HUES6 (cell line): ENCODE data around the gene ITPR3.

ENCODE experiments used
- H3K27ac ChIP-seq: 2 replicates; pipeline ENCODE4 v1.7.0; 2013; ENCODE audit warnings: low read depth, mild to moderate bottlenecking, low read length, inconsistent platforms
- H3K27me3 ChIP-seq: 2 replicates; pipeline ENCODE4 v1.6.1; 2013; ENCODE audit warnings: low read length; ENCODE audit not compliant: control insufficient read depth, insufficient read depth
- H3K36me3 ChIP-seq: 2 replicates; pipeline ENCODE4 v1.6.1; 2013; ENCODE audit warnings: low read length; ENCODE audit not compliant: control insufficient read depth, insufficient read depth
- H3K4me1 ChIP-seq: 2 replicates; pipeline ENCODE4 v1.6.1; 2013; ENCODE audit warnings: low read length; ENCODE audit not compliant: control insufficient read depth, insufficient read depth
- H3K4me3 ChIP-seq: 2 replicates; pipeline ENCODE4 v1.5.1; 2013; ENCODE audit warnings: low read depth, low read length
- H3K9ac ChIP-seq: one replicate; pipeline ENCODE4 v1.6.1; 2013; ENCODE audit warnings: mild to moderate bottlenecking, low read length
- H3K9me3 ChIP-seq: 2 replicates; pipeline ENCODE4 v1.6.1; 2013; ENCODE audit warnings: low read depth, low read length; ENCODE audit not compliant: control insufficient read depth, insufficient read depth

Gene ITPR3

DNA sequence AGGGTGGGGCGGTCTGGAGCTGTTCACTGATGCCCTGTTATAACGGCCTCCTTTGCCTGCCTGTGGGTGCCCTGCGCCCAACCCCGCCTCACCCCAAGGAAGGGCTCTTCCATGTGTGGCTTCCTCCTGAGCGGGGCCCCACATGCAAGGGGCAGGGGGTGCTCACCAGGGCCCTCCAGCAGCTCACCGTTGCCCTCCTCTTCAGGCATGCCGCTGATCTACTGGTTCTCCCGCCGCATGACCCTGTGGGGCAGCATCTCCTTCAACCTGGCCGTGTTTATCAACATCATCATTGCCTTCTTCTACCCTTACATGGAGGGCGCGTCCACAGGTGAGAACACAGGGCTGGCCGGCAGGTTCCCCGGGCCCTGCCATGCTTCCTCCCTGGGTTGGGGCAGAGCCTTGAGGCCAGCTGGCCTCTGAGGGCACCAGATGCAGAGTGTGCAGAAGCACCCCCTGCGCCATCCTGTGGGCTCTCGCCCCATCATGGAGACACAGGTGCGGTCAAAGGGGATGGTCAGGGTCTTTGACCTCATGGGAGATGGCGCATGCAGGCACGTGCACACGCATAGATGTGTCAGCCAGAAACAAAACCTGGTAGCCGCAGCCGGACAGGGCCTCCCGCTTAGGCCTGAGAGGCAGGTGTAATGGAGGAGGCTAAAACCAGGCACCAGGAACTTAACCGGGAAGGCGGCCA lies 67.5 kb downstream of the ITPR3 start:
- Histone ChIP-seq H3K4me1 (peaks cover 16% of the 10 kb centered on the region; the same call in 1 of the 2 replicates), H3K27me3 (no peaks in the 10 kb centered on the region), H3K27ac (no peak overlapping the region), H3K9ac (no peak overlapping the region), H3K4me3 (no peak overlapping the region), H3K36me3 (peaks cover 98% of the 10 kb centered on the region), H3K9me3 (no peaks in the 10 kb centered on the region)

DNA sequence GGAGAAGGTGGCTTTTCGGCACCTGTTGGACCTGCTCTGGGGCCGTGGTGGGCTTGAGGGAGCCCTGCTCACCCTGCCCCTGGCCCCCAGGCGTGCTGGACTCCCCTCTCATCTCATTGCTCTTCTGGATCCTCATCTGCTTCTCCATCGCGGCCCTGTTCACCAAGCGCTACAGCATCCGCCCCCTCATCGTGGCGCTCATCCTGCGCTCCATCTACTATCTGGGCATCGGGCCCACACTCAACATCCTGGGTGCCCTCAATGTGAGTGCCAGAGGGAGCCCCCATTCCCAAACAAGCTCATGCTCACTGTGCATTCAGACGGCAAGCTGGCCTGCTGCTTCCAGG lies 68.0 kb downstream of the ITPR3 start:
- Histone ChIP-seq H3K36me3 (peaks cover 98% of the 10 kb centered on the region), H3K4me1 (peaks cover 16% of the 10 kb centered on the region; the same call in 1 of the 2 replicates), H3K27ac (no peak overlapping the region), H3K4me3 (no peak overlapping the region), H3K9me3 (no peaks in the 10 kb centered on the region), H3K9ac (no peak overlapping the region), H3K27me3 (no peaks in the 10 kb centered on the region)

DNA sequence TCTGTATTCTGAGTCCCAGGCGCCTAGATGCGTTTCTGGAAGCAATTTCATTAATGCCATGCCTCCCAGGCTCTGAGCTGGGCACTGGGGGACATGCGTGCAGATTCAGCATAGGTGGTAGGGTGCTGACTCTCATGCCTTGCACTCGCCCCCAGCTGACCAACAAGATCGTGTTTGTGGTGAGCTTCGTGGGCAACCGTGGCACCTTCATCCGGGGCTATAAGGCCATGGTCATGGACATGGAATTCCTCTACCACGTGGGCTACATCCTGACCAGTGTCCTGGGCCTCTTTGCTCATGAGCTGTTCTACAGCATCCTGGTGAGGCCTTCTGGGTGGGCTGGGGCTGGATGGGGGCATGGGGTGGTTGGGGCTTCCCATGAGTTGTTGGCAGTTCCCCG lies 68.8 kb downstream of the ITPR3 start:
- no peaks in the 10 kb centered on the region for H3K9me3 ChIP-seq
- H3K27ac ChIP-seq, result no peak overlapping the region
- no peaks in the 10 kb centered on the region for H3K27me3 ChIP-seq
- H3K4me1 ChIP-seq, result peaks cover 16% of the 10 kb centered on the region; the same call in 1 of the 2 replicates
- peaks cover 98% of the 10 kb centered on the region for H3K36me3 ChIP-seq
- H3K9ac ChIP-seq, result no peak overlapping the region
- no peak overlapping the region for H3K4me3 ChIP-seq

DNA sequence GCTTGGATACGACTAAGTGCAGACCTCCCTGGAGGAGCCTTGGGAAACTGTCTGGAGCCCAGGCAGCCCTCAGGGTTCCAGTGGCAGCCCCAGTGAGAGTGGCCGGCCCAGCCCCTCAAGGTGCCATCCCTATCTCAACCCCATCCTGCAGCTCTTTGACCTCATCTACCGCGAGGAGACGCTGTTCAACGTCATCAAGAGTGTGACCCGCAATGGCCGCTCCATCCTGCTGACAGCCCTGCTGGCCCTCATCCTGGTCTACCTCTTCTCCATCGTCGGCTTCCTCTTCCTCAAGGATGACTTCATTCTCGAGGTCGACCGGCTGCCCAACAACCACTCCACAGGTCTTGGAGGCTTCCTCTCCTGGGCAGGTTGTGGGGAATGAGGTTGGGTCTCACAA lies 69.6 kb downstream of the ITPR3 start:
- H3K4me3 ChIP-seq, result no peak overlapping the region
- peaks cover 98% of the 10 kb centered on the region for H3K36me3 ChIP-seq
- no peaks in the 10 kb centered on the region for H3K27me3 ChIP-seq
- H3K4me1 ChIP-seq, result peaks cover 16% of the 10 kb centered on the region; the same call in 1 of the 2 replicates
- H3K9ac ChIP-seq, result no peak overlapping the region
- no peaks in the 10 kb centered on the region for H3K9me3 ChIP-seq
- H3K27ac ChIP-seq, result no peak overlapping the region

DNA sequence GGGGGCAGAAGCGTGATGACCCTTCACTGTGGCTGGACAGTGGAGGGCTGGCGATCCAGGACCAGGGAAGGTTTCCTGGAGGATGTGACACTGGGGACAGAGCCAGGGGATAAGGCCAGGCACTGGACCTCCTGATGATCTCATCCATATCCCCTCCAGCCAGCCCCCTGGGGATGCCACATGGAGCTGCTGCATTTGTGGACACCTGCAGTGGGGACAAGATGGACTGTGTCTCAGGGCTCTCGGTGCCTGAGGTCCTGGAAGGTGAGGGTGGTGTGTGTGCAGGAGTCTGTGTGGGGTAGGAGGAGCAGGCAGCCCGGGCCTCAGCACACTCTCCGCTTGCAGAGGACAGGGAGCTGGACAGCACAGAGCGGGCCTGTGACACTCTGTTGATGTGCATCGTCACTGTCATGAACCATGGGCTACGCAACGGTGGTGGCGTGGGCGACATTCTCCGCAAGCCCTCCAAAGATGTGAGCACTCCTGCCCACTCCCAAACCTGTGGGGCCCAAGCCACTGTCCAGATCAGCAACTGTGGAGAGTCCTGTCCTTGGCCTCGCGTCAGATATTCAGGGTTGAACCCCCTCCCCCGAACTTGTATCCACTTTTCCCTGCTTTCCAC lies 70.4 kb downstream of the ITPR3 start:
- Histone ChIP-seq H3K9me3 (no peaks in the 10 kb centered on the region), H3K4me3 (no peak overlapping the region), H3K4me1 (peaks cover 16% of the 10 kb centered on the region; the same call in 1 of the 2 replicates), H3K9ac (no peak overlapping the region), H3K36me3 (peaks cover 98% of the 10 kb centered on the region), H3K27ac (no peak overlapping the region), H3K27me3 (no peaks in the 10 kb centered on the region)

DNA sequence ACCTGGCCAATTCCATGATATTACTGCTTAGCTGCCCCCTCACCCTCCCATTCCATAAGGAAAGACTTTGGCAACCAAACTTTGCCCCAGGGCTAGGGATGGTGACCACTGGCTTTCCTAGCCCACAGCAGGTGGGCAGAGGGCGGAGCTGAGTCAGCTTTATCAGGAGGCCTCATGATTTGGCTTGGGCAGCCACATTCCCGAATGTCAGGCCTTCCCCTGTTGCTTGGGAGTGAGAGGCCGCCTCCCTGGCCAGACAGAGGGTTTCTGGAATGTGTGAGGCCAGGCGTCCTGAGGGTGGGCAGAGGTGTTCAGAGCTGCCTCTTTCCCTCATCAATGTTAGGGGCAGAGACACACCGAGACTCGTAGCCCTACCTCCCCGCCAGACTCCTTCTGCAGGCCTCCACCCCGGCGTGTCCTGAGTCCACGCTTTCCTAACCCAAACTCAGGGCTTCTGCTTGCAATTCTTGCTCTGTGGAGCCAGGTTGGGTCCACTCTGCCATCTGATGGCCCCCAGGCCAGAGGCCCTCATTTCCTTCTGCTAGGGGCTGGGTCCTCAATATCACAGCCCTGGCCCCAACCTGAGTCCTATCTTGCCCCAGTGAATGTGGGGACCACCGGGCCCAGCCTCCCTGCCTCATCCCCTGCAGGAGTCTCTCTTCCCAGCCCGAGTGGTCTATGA lies 71.1 kb downstream of the ITPR3 start:
- no peaks in the 10 kb centered on the region for H3K27me3 ChIP-seq
- H3K9ac ChIP-seq, result no peak overlapping the region
- no peak overlapping the region for H3K27ac ChIP-seq
- H3K4me1 ChIP-seq, result peaks cover 21% of the 10 kb centered on the region; the same call in 1 of the 2 replicates
- no peaks in the 10 kb centered on the region for H3K9me3 ChIP-seq
- H3K4me3 ChIP-seq, result no peak overlapping the region
- peaks cover 97% of the 10 kb centered on the region for H3K36me3 ChIP-seq

DNA sequence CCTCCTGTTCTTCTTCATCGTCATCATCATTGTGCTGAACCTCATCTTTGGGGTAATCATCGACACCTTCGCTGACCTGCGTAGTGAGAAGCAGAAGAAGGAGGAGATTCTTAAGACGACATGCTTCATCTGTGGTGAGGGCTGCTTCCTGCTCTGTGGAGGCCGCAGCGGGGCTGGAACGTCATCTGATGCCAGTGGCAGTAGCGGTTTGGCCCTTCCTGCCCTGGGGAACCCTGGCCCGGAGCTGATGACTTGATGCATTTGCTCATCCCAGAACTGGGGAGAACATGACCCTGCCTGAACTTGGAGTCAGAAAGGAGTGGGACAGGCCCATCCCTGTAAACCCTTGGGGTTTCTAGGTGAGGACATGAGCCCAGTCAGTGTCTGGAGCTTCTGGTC lies 71.6 kb downstream of the ITPR3 start:
- Histone ChIP-seq H3K9me3 (no peaks in the 10 kb centered on the region), H3K4me3 (no peak overlapping the region), H3K36me3 (peaks cover 97% of the 10 kb centered on the region), H3K27ac (no peak overlapping the region), H3K4me1 (peaks cover 27% of the 10 kb centered on the region; the same call in 1 of the 2 replicates), H3K9ac (no peak overlapping the region), H3K27me3 (no peaks in the 10 kb centered on the region)

DNA sequence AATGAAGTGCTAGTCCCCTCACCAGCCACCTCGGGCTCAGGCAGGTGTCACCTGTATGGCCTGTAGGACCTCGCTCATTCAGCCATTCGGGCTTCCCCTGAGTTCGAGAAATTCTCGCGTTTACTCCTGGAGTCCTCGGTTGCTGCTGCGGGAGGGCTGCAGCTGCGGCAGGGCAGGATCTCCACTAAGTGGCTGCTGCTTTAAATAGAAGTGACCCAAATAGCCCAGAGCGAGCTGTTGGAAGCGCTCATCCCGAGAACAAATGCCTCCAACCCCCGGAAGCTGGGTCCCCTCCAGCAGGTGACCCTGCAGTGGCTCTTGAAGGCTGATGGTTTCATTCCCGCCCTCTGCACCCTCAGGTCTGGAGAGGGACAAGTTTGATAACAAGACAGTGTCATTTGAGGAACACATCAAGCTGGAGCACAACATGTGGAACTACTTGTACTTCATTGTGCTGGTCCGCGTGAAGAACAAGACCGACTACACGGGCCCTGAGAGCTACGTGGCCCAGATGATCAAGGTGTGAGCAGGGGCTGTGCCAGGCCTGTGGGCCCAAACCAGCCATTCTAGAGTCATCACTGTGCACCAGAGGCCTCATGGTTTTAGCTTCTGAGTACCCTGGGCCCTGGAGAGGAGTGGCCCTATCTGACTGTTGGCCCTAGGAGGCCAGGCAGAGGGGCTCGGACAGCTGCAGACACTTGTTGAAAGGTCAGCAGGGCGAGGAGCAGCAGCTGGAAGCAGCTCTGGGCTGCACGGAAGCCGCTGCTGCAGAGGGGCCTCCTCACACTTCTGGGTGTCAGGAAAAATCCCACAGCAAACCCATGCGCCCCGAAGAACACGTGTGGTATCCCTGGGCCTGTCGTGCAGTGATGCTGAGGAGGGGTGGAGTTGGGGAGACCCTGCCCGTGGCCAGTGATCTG lies 72.3 kb downstream of the ITPR3 start:
- no peak overlapping the region for H3K4me3 ChIP-seq
- no peak overlapping the region for H3K27ac ChIP-seq
- H3K9ac ChIP-seq, result no peak overlapping the region
- H3K4me1 ChIP-seq, result peaks cover 29% of the 10 kb centered on the region; the same call in 1 of the 2 replicates
- H3K36me3 ChIP-seq, result peaks cover 98% of the 10 kb centered on the region
- no peaks in the 10 kb centered on the region for H3K27me3 ChIP-seq
- H3K9me3 ChIP-seq, result no peaks in the 10 kb centered on the region

DNA sequence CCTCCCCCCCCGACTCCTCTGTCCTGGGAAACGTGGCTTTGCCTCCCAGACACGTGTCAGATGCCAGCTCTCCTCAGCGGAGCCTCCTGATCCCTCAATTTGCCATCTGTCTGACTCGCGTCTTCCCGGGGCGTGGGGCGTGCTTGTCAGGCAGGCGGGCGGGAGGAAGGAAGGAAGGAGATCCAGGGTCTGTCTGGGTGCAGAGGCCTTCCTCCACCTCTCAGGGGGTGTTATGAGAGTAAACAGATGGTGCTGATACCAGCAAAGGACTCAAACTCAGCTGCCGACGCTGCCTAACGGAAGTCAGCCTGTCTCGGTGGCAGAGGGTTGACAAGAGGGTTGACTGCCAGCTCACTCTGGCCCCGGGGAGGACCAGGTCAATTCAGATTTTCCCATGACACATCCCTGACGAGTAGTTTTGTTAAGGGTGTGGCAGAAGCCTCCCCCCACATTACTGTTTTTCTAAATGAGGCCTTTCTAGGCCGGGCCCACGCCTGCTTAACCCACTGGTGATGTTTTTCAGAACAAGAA lies 73.3 kb downstream of the ITPR3 start:
- Histone ChIP-seq H3K9ac (no peak overlapping the region), H3K36me3 (peaks cover 97% of the 10 kb centered on the region), H3K4me1 (peaks cover 29% of the 10 kb centered on the region; the same call in 1 of the 2 replicates)

DNA sequence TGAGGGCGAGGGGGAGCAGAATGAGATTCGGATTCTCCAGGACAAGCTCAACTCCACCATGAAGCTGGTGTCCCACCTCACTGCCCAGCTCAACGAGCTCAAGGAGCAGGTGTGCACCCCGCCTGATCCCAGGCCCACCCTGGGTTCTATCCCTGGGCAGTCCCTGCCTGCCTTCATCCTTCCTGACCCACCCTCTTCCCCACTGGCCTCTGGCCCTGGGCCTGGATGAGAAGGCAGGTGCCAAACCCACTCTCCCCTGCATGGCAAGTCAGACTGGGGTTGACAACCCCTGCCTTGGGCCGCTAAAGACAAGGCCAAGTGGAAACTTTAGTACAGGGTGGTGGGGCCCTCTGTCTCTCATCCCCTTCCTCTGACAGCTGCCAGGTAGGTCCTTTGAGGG lies 73.9 kb downstream of the ITPR3 start:
- Histone ChIP-seq H3K36me3 (peaks cover 97% of the 10 kb centered on the region), H3K4me3 (no peak overlapping the region), H3K9ac (no peak overlapping the region), H3K9me3 (no peaks in the 10 kb centered on the region), H3K4me1 (peaks cover 29% of the 10 kb centered on the region; the same call in 1 of the 2 replicates), H3K27me3 (no peaks in the 10 kb centered on the region), H3K27ac (no peak overlapping the region)

More for the DNA sequence above, 73.3 kb downstream of the ITPR3 start:
- H3K27ac ChIP-seq, result no peak overlapping the region
- H3K27me3 ChIP-seq, result no peaks in the 10 kb centered on the region
- H3K9me3 ChIP-seq, result no peaks in the 10 kb centered on the region
- H3K4me3 ChIP-seq, result no peak overlapping the region
